GM10266 (cell line): ENCODE results near the gene TRAF3IP1.
A peak's percentile ranks its signal among the peaks of the same experiment; 100 is the strongest.

ENCODE experiments used
- DNase-seq: peaks from one replicate; pipeline ENCODE4 v3.0.0; 2012; ENCODE audit errors: extremely low spot score
- CTCF ChIP-seq: IDR thresholded peaks from 2 replicates; pipeline ENCODE4 v1.5.1; 2012; ENCODE audit warnings: mild to moderate bottlenecking, low read depth; ENCODE audit not compliant: control insufficient read depth, insufficient read depth; ENCODE audit errors: missing control alignments

TRAF3IP1 gene

GRCh38 chr2:238285653-238286082 is 34.6 kb upstream of the TRAF3IP1 start:
- no peak for TF ChIP-seq CTCF
- no peak for DNase-seq

GRCh38 chr2:238286095-238286494 is 34.2 kb upstream of the TRAF3IP1 start:
- TF ChIP-seq CTCF: no peak
- DNase-seq: no peak

- no peak for TF ChIP-seq CTCF
- no peak for DNase-seq
Observed at GRCh38 chr2:238286551-238286950, 33.8 kb upstream of the TRAF3IP1 start.

DNA sequence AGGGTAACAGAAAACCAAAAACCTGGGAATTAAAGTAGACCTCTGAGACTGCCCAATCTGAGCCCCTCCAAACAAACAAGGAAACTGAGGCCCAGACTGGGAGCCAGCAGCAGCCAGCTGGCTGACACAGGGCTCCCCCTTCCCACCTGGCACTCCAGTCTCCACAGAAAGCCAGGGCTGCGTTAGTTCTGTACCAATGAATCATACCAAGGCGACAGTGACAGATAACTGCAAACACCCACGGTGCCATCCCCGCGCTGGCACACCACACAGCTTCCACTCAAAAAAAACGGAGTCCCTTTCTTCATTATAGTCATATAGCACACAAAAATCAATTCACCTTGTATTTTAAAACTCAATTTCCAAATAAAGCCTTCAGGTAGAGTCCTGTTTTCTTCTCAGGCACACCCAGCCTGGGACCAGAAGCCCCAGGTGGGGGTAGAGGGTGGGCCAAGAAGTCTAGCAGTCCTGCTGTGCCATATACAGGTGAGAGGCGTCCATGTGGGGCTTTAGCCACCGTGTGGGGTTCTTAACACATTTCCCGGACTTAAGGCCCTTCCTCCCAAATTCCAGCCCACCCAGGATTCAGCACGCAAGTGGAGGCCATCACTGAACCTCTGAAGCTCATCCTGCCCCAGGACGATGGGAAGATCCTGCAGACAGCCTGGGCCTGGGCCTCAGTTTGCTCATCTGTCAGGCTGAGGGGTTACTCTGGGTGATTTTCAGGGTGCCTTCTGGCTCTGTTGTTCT is 33.2 kb upstream of the TRAF3IP1 start:
- DNase-seq: no peak
- no peak for TF ChIP-seq CTCF

- TF ChIP-seq CTCF: no peak
- peak; percentile 53 for DNase-seq
Observed at GRCh38 chr2:238287737-238288649, 32.3 kb upstream of the TRAF3IP1 start, which contains the start of gene PER2. TSS of gene PER2 (minus strand) at chr2:238288610. CDS start at chr2:238277936, 10,674 bp downstream.

DNA sequence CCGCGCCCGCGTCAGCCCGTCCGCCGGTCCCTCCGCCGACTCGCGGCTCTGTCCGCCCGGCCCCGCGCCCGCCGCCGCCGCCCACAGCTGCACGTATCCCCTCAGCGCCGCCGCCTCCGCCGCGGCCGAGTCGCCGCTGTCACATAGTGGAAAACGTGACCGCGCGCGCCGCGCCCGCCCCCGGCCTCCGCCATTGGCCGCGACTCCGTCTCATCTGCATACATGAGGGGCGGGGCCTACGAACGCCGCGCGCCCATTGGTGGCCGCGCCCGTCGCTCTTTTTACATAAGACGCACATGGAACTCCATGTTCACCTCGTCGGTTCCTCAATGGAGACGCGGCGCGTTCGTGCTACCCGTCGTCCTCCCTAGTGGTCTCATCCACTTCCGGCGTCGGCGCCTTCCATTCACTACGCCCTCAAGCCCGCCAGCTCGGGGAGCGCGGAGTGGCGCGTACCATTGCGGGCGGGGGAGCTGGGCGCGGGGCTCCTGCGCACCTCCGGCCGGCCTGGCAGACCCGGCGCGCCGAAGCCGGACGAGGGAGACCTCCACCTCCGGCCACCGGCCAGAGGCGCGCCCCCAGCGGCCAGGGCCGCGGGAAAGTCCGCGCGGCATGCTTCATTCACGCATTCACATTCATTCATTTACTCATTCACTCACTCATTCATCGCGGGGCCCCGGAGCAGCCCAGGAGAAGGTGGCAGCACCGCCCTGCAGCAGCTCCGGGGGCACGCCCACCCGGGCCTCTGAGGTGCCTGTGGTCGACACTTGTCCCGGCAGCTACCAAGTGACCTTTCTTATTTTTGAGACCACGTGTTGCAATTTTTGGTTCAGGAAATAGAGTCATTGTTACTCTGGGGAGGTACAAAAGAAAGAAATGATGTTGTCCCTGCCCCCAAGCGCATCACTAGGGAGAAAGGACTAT is 31.4 kb upstream of the TRAF3IP1 start:
- DNase-seq: peak; percentile 99
- TF ChIP-seq CTCF: peak; percentile 45
